Hematopoietic multipotent progenitor cell treated with erythropoietin and hydrocortisone succinate and interleukin-3 and kit ligand, for 15 days (in vitro differentiated cells): ENCODE measurements around the gene TRMT2A.
"Not testable (repeated sequence)": the region's sequence is repeated elsewhere in the genome, so short reads cannot be mapped to it uniquely, and the experiment has no call there.

Experiments
- DNase-seq: peaks from one replicate; pipeline ENCODE4 v3.0.0-alpha.2; 2015; ENCODE audit warnings: low spot score

TRMT2A gene, protein sequence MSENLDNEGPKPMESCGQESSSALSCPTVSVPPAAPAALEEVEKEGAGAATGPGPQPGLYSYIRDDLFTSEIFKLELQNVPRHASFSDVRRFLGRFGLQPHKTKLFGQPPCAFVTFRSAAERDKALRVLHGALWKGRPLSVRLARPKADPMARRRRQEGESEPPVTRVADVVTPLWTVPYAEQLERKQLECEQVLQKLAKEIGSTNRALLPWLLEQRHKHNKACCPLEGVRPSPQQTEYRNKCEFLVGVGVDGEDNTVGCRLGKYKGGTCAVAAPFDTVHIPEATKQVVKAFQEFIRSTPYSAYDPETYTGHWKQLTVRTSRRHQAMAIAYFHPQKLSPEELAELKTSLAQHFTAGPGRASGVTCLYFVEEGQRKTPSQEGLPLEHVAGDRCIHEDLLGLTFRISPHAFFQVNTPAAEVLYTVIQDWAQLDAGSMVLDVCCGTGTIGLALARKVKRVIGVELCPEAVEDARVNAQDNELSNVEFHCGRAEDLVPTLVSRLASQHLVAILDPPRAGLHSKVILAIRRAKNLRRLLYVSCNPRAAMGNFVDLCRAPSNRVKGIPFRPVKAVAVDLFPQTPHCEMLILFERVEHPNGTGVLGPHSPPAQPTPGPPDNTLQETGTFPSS

DNA sequence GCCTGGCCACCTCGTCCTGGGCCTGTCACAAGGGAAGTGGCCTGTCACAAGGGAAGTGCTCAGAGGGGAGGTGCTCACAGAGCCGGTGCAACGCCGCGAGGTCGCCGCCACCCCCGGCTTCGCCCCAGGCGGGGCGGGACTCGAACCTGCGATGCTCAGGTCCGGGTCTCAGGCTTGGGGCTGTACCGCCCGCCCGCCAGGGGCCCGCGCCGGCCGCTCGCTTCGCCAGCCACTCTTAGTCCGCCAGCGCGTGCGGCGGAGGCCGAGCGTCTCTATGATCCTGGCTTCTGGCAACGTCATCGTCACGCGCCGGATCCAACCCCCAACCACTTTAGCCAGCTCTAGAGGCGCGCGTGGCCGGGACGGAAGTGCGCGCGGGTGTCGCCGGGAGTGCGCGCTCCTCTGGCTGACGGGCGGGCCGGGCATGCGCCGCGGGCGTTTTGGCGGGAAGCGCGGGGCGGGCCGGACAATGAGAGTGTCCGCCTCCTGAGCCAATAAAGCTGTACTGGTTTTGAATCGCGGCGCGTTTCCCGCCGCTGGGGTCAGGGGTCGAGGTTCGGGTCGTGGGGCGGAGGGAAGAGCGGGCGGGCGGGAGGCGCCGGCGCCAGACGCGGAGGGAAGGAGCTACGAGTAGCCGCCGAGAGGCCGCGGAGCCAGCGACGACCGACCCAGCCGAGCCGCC, at the start of gene TRMT2A:
Gene TRMT2A, minus strand, starts transcription at position 276 of the 682 bp plus-strand sequence. CDS start 320 bp downstream, outside the sequence.
- DNase-seq, result peak; percentile 90

- DNase-seq, result no peak
Observed at GRCh38 chr22:20166703-20167102, 49.7 kb upstream of the TRMT2A start.

GRCh38 chr22:20165913-20166312, 48.9 kb upstream of the TRMT2A start:
- DNase-seq, result no peak

DNA sequence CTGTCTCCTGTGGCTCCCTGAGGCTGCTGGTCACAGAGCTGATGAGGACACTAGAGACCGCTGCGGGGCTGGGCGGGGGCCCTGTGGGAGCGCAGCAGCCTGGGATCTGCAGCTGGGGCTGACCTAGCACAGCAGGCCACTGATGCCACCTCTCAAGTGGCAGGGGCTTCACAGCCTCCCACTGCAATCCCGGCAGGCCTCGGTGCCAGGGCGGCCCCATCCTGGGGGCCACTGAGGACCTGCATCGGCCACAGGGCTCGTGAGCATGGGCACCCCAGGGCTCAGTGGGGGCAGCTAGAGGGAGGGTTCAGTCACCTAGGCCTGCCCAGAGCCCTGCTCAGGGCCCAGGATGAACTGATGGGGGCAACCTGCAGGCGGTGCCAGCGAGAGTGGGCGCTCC, 48.4 kb upstream of the TRMT2A start:
- DNase-seq, result no peak

- no peak for DNase-seq
Observed at GRCh38 chr22:20164863-20165262, 47.8 kb upstream of the TRMT2A start.

- DNase-seq, result no peak
Observed at GRCh38 chr22:20160041-20160440, 43.0 kb upstream of the TRMT2A start.

DNA sequence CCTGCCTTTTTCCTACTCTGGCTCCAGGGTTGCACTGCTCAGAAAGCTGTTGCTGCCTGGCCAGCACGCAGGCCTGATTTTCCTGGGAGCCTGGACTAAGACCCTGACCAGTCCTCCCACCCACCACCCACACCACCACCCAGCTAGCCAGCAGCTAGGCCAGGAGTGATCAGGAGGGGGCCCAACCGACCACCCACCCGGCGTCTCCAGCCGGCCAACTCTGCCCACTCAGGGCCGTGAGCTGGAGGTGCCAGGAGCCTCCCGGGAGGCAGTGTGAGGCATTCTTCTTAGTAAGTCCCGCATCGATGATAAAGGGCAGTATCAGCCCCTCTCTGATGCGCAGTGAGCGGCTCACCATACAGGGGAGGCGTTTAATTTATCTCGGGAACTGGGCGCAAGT, 42.5 kb upstream of the TRMT2A start:
- DNase-seq, result not testable (repeated sequence)

GRCh38 chr22:20159076-20159475, 42.0 kb upstream of the TRMT2A start:
- DNase-seq, result no peak

DNA sequence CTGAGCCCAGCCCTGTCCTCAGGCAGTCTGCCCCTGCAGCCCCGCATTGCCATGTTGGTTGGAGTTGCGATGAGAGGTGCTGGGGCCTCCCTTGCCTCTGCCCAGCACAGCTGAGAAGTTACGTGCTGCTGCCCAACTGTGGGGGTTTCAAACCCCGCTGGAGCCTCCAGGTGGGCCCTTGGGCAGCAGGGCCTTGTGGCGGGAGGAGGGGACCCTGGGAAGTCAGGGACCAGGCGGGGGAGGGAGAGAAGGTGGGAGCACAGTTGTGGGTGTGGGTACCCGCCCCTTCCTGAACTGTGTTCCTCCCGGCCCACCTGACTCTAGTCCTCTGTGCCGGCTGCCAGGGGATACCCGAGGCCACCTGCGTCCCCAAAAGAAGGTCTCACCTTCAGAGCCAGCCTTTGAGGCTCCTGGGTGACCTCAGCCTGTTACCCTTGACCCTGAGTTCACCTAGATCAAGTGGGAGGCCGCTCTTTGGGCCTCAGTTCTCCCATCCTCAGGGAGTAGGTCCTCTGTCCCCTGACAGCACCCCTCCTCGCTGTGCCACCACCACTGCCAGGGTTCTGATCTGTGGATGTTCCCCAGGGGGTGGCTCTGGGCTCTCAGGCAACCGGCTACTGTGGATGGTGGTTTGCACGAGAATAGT, 41.5 kb upstream of the TRMT2A start:
- no peak for DNase-seq

- DNase-seq, result no peak
Observed at GRCh38 chr22:20157430-20158183, 40.6 kb upstream of the TRMT2A start.

DNA sequence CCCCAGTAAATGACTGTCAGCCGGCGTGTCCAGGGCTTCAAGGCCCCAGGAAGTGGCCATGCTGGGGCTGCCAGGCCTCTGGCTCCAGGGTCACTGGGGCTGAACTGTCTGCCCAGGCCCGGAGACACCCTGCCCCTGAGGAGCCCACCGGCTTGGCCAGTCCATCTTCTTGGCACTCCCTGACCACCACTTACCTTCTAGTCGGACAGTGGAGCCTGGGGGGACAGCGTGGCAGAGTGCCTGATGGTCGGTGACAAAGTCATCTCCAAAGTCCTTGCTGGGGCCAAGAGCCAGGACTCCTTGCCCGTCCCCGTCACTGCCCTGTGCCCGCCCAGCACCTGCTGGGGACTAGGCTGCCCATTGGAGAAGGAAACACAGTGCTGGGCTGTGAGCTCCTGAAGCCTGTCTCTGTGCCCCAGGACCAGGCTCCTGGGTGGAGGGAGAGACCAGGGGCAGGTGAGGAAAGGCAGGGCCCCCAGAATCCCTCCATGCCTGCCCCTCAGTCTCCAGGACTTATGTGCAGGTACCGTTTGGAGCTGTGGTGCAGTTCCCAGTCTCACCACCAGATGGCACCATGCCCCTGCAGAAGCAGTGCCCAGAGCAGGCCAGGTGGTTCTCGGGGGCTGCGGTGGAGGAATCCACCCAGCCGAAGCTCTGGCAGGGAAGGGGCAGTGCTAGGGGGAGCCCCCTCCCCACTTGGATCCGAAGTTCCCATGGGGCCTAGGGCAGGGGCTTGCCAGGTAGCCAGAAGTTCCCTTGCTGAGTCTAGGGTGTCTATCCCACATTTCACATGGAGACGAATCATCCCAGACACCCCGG, 39.8 kb upstream of the TRMT2A start:
- DNase-seq, result peak; percentile 80

DNA sequence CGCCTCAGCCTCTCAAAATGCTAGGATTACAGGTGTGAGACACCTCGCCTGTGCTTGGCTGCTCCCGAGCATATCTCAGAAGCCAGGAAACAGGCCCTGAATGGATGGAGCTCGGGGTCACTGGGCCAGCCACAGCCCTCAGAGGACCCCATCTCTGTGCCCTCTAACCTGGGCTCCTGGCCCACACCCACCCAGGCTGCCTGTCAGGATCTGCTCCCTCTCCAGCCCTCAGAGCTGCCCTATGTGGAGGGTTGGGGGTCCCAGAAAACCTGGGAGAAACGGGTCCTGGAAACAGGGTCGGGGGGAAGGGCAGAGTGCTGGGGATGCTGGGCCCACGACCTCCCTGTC, 39.0 kb upstream of the TRMT2A start:
- DNase-seq, result no peak

- DNase-seq, result no peak
Observed at GRCh38 chr22:20155330-20156041, 38.5 kb upstream of the TRMT2A start.

DNA sequence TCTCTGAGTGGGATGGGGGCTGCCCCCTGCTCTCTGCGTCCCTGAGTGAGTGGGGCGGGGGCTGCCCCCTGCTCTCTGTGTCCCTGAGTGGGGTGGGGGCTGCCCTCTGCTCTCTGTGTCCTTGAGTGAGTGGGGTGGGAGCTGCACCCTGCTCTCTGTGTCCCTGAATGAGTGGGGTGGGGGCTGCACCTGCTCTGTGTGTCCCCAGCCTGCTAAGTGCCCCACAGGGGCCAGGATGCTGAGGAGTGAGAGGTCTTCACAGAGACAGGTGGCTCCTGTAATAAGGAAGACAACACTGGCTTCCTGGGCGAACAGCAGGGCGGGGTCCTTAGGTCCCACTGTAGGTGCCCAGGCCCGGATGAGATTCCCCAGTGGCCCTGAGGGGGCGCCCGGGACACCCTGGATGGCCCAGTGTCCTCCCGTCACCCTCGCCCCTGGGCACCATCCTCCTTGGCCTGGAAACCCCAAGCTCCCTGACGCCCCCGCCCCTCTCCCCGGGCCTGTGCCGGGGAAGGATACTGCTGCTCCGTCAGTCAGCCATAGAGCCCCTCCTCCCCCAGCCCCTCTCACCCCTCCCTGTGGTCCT, 37.7 kb upstream of the TRMT2A start:
- DNase-seq, result no peak

DNA sequence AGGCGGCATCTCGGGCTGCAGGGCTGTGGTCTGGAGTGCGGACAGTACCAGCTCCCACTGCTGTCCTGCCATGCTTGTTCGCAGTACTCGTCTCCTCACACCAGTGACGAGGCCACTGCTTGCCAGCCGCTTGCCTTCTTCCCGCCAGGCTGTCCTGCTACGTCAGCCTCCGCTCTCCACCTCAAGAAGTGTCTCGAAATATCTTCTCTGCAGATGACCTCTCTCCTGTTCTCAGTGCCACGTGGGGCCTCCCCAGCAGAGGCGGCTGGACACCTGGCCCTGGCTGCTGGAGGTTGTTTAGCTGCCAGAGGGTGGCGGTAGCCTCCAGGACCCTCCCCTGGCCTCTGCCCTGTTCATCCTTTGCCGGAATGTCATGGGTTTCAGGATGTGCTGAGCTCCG, 36.9 kb upstream of the TRMT2A start:
- no peak for DNase-seq

- DNase-seq, result no peak
Observed at GRCh38 chr22:20152464-20152890, 35.5 kb upstream of the TRMT2A start.

DNA sequence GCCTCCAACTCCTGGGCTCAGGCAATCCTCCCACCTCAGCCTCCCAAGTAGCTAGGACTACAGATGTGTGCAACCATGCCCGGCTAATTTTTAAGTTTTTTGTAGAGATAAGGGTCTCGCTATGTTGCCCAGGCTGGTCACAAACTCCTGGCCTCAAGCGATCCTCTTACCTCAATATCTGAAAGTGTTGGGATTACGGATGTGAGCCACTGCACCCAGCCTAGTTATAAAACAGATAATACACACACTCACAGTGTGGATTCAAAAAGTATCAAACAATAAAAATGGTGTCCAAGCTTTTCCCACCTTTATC, 34.2 kb upstream of the TRMT2A start:
- DNase-seq, result no peak

DNA sequence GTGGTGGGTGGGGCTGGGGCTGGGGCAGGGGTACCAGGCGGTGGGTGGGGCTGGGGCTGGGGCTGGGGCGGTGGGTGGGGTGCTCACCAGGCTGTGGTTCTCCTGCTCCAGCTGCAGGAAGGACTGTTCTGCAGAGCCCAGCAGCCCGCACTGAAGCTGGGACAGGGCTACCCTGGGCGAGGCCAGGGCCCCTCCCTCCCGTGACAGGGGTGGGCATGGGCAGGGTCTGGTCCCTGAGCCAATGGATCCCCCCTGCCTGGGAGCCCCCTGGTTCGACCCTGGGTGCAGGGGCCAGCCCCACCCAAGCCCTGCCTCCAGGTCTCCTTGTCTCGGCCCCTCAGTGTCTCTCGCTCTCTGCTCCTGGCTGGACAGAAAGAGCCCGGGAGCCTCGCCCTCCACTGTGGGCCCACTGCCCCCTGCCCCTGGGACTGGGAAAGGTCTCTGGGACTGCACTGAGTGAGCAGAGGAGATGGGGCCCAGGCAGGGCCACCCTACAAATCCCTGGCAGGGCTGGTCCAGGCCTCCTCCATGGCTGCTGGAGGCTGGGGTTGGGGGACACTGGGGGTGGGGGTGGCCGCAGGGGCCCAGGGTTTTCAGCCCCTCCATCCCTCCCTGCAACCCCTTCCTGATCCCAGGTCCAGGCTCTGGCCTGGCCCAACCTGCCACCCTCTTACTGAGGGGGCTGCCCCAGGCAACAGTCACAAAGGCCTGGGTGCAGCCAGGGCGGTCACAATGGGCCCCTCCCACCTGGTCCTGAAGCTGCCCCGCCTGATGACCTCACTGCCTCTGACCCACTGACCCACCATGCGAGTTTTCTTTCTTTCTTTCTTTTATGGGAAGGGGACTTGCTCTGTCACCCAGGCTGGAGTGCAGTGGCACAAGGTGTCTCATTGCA, 33.6 kb upstream of the TRMT2A start, which contains the start of gene CCDC188:
Gene CCDC188, minus strand, starts transcription at position 675 of the 895 bp plus-strand sequence. Its CDS starts 69 bp downstream, at position 606.
- no peak for DNase-seq
